Karpas-422 (cell line): ENCODE measurements around the gene CADPS. TPM values are rescaled to one million over a fixed set of nuclear protein-coding genes. Genes with fewer than 3 reads are reported as not detected.

Source experiments
- DNase-seq: peaks from one replicate; pipeline ENCODE4 v3.0.0-alpha.2; 2015
- H2AFZ ChIP-seq: fragments of 200-600 bp; sonication (generic); 2 replicates; pipeline ENCODE4 v1.6.1; 2014; ENCODE audit warnings: antibody characterized with exemption, low read length, mixed read lengths
- H3K27ac ChIP-seq: fragments of 200-600 bp; sonication (generic); 2 replicates; pipeline ENCODE4 v1.5.1; 2014; ENCODE audit warnings: mild to moderate bottlenecking, low read length, moderate library complexity
- H3K27me3 ChIP-seq: fragments of 200-600 bp; sonication (generic); 2 replicates; pipeline ENCODE4 v1.6.1; 2014; ENCODE audit warnings: low read length, mixed read lengths
- H3K36me3 ChIP-seq: fragments of 200-600 bp; sonication (generic); 2 replicates; pipeline ENCODE4 v1.6.1; 2014; ENCODE audit warnings: low read length, mixed read lengths; ENCODE audit not compliant: insufficient read depth
- H3K4me1 ChIP-seq: fragments of 200-600 bp; sonication (generic); 2 replicates; pipeline ENCODE4 v1.6.1; 2014; ENCODE audit warnings: mild to moderate bottlenecking, low read length, mixed read lengths
- H3K4me2 ChIP-seq: fragments of 200-600 bp; sonication (generic); 2 replicates; pipeline ENCODE4 v1.6.1; 2014; ENCODE audit warnings: low read length, low read depth, mild to moderate bottlenecking; ENCODE audit not compliant: poor library complexity, severe bottlenecking
- H3K4me3 ChIP-seq: fragments of 200-600 bp; sonication (generic); 2 replicates; pipeline ENCODE4 v1.5.1; 2014; ENCODE audit warnings: mild to moderate bottlenecking, antibody characterized with exemption, low read length, mixed read lengths
- H3K79me2 ChIP-seq: fragments of 200-600 bp; sonication (generic); 2 replicates; pipeline ENCODE4 v1.6.1; 2014; ENCODE audit warnings: mild to moderate bottlenecking, low read length, mixed read lengths
- H3K9ac ChIP-seq: fragments of 200-600 bp; sonication (generic); 2 replicates; pipeline ENCODE4 v1.6.0; 2014; ENCODE audit warnings: low read length
- H3K9me2 ChIP-seq: fragments of 200-600 bp; sonication (generic), shearing (Covaris generic); replicated peaks from 2 replicates; pipeline ENCODE4 v1.6.0; 2014; ENCODE audit warnings: mild to moderate bottlenecking, low read length, moderate library complexity; ENCODE audit not compliant: insufficient read depth
- H3K9me3 ChIP-seq: fragments of 300-700, 200-600 bp; sonication (generic); 2 replicates; pipeline ENCODE4 v1.6.1; 2014; ENCODE audit warnings: low read length, mixed read lengths
- H4K20me1 ChIP-seq: fragments of 200-600 bp; sonication (generic); 2 replicates; pipeline ENCODE4 v1.6.1; 2014; ENCODE audit warnings: mild to moderate bottlenecking, antibody characterized with exemption, low read length, low read depth; ENCODE audit not compliant: insufficient read depth
- total RNA-seq: library from RNA; depleted of rRNA; stranded (reverse); fragments of >200 nt; shearing (Covaris generic); gene quantifications from 2 replicates; pipeline ENCODE4 v1.2.3, GENCODE V29; 2014; ENCODE audit warnings: low replicate concordance

The CADPS gene
- total RNA-seq, 1 experiment from 2014 or later, result 1.9 TPM

DNA sequence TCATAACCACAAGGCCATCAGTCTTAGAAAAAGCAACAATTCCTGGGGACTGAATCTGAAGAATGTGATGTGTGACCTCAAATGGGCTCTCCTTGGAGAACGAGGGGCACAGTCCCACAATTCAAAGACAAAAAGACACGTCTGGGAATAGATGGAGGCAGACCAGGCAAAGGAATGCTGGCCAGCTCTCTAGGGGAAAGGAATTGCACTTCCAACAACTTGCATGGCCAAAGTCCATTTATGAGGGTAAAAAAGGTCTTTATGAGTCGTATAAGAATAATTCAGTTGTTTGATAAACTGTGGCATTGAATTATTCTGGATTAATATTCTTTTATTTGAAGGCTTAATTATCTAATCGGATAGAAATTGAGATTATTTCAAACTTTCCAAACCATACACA, 321.4 kb downstream of the CADPS start:
- Histone ChIP-seq H3K9ac (no peak overlapping the region), H3K27me3 (no peaks in the 10 kb centered on the region), H3K79me2 (no peaks in the 10 kb centered on the region), H3K36me3 (no peaks in the 10 kb centered on the region), H4K20me1 (no peaks in the 10 kb centered on the region), H3K9me3 (no peaks in the 10 kb centered on the region), H3K4me3 (no peak overlapping the region), H3K4me2 (no peak overlapping the region), H2AFZ (no peak overlapping the region), H3K27ac (no peak overlapping the region), H3K9me2 (no peaks in the 10 kb centered on the region), H3K4me1 (no peaks in the 10 kb centered on the region)
- DNase-seq, result no peak

DNA sequence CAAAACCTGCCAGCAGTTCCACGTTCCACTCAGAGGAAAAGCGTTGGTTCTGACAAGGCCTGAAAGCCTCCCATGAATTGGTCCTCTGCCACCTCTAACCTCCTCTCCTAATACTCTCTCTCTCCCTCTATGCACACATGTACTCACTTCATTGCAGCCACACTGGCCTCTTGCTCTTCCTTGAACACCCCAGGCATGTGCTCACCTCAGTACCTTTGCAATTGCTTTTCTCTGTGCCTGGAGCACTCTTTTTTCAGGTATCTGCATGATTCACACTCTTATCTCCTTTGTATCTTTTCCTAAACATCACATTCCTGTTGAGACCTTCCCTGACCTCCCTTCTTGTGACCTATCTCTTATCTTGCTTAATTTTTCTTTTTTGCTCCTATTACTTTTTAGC, 323.7 kb downstream of the CADPS start:
- no peak overlapping the region for H3K9ac ChIP-seq
- H3K4me2 ChIP-seq, result no peak overlapping the region
- no peaks in the 10 kb centered on the region for H3K36me3 ChIP-seq
- no peak for DNase-seq
- H3K27ac ChIP-seq, result no peak overlapping the region
- H3K4me1 ChIP-seq, result no peaks in the 10 kb centered on the region
- H3K9me2 ChIP-seq, result no peaks in the 10 kb centered on the region
- no peak overlapping the region for H2AFZ ChIP-seq
- no peaks in the 10 kb centered on the region for H3K79me2 ChIP-seq
- H3K9me3 ChIP-seq, result no peaks in the 10 kb centered on the region
- H3K4me3 ChIP-seq, result no peak overlapping the region
- no peaks in the 10 kb centered on the region for H3K27me3 ChIP-seq
- no peaks in the 10 kb centered on the region for H4K20me1 ChIP-seq

DNA sequence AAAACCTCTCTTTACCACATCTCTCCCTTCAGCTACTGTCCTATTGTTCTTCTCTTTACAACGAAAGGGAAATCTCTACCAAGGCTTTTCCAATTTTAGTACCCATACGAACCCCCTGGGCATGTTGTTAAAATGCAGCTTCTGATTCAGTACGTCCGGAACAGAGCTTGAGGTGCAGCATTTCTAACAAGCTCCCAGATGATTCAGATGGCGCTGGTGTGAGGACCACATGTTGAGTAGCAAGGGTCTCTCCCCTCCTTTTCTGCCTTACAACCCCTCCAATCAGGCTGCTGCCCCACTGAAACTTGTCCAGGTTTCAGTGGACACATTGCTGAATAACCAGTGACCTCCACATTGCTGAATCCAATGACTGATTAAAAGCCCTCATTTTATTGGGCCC, 324.8 kb downstream of the CADPS start:
- H3K79me2 ChIP-seq, result no peaks in the 10 kb centered on the region
- no peaks in the 10 kb centered on the region for H3K9me3 ChIP-seq
- H3K4me3 ChIP-seq, result no peak overlapping the region
- H4K20me1 ChIP-seq, result no peaks in the 10 kb centered on the region
- no peak overlapping the region for H2AFZ ChIP-seq
- H3K9ac ChIP-seq, result no peak overlapping the region
- H3K27me3 ChIP-seq, result no peaks in the 10 kb centered on the region
- no peaks in the 10 kb centered on the region for H3K36me3 ChIP-seq
- DNase-seq, result no peak
- no peak overlapping the region for H3K4me2 ChIP-seq
- H3K9me2 ChIP-seq, result no peaks in the 10 kb centered on the region
- H3K27ac ChIP-seq, result no peak overlapping the region
- no peaks in the 10 kb centered on the region for H3K4me1 ChIP-seq

DNA sequence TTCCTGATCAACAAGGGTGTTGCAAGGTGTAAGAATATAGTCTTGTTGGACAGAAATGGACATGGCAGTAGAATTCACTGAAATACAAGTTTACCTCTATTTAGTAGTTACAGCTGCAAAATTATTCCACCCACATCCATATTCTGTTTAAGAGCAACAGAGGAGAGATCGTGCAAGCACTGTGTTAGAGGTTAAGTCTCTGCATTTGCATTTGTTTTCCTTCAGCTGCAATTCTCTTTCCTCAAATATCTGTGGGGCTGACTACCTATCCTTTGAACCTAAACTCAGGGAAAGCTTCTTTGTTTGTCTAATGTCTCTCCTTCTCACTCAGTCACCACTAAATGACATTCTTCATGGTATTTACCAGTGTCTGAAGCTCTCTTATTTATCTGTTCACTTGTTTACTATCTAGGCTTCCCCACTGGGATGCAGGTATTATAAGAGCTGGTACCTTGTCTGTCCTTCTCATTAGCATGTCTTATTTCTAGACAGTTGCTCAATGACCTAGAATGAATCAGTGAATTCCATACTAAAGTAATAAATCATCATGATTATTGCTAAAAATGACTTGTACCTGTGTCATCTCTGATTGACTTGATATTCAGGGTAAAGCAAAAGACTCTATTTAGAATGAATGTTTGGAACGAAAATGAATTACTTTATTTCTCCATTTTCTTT, 326.5 kb downstream of the CADPS start:
- H3K79me2 ChIP-seq, result no peaks in the 10 kb centered on the region
- no peaks in the 10 kb centered on the region for H3K9me3 ChIP-seq
- no peak overlapping the region for H3K4me2 ChIP-seq
- H2AFZ ChIP-seq, result no peak overlapping the region
- H3K4me1 ChIP-seq, result no peaks in the 10 kb centered on the region
- DNase-seq, result no peak
- H3K4me3 ChIP-seq, result no peak overlapping the region
- H3K36me3 ChIP-seq, result no peaks in the 10 kb centered on the region
- H3K9ac ChIP-seq, result no peak overlapping the region
- no peaks in the 10 kb centered on the region for H3K9me2 ChIP-seq
- no peaks in the 10 kb centered on the region for H4K20me1 ChIP-seq
- H3K27me3 ChIP-seq, result no peaks in the 10 kb centered on the region
- no peak overlapping the region for H3K27ac ChIP-seq

DNA sequence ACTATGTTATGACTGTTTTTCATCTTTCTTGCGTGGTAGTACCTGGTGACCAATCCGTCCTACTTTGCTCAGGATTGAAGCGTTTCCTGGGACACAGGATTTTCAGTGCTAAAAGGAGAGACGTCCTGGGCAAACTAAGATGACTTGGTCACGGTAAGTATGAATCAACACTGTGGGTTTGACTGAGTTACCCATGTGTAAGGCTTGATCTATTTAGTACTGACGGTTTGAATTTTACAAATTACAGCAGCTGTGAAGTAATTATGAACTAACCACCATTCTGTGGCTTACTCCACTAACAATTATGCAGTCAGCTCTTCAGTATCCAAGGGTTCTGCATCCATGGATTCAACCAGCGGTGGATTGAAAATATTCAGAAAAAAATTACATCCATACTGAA, 328.9 kb downstream of the CADPS start:
- Histone ChIP-seq H3K4me1 (no peaks in the 10 kb centered on the region), H4K20me1 (no peaks in the 10 kb centered on the region), H3K27ac (no peak overlapping the region), H3K79me2 (no peaks in the 10 kb centered on the region), H3K9me2 (no peaks in the 10 kb centered on the region), H3K4me3 (no peak overlapping the region), H3K4me2 (no peak overlapping the region), H2AFZ (no peak overlapping the region), H3K9ac (no peak overlapping the region), H3K27me3 (peaks cover 2% of the 10 kb centered on the region; the same call in 1 of the 2 replicates), H3K9me3 (no peaks in the 10 kb centered on the region), H3K36me3 (no peaks in the 10 kb centered on the region)
- no peak for DNase-seq

- Histone ChIP-seq H3K4me2 (no peak overlapping the region), H3K9me2 (no peaks in the 10 kb centered on the region), H4K20me1 (no peaks in the 10 kb centered on the region), H2AFZ (no peak overlapping the region), H3K9ac (no peak overlapping the region), H3K27me3 (peaks cover 2% of the 10 kb centered on the region; the same call in 1 of the 2 replicates), H3K27ac (no peak overlapping the region), H3K9me3 (no peaks in the 10 kb centered on the region), H3K79me2 (no peaks in the 10 kb centered on the region), H3K4me1 (no peaks in the 10 kb centered on the region), H3K36me3 (no peaks in the 10 kb centered on the region), H3K4me3 (no peak overlapping the region)
- DNase-seq, result no peak
Measured at GRCh38 chr3:62542185-62542584, 333.0 kb downstream of the CADPS start.

- Histone ChIP-seq H3K4me3 (no peak overlapping the region), H3K9ac (no peak overlapping the region), H3K27me3 (peaks cover 2% of the 10 kb centered on the region; the same call in 1 of the 2 replicates), H3K9me3 (no peaks in the 10 kb centered on the region), H3K36me3 (no peaks in the 10 kb centered on the region), H3K4me1 (no peaks in the 10 kb centered on the region), H3K27ac (no peak overlapping the region), H3K9me2 (no peaks in the 10 kb centered on the region), H2AFZ (no peak overlapping the region), H3K79me2 (no peaks in the 10 kb centered on the region), H4K20me1 (no peaks in the 10 kb centered on the region), H3K4me2 (no peak overlapping the region)
- DNase-seq, result no peak
Measured at GRCh38 chr3:62539762-62540161, 335.5 kb downstream of the CADPS start.

GRCh38 chr3:62538691-62539356, 336.4 kb downstream of the CADPS start:
- H3K9me2 ChIP-seq, result no peaks in the 10 kb centered on the region
- no peak overlapping the region for H3K4me3 ChIP-seq
- no peak overlapping the region for H3K4me2 ChIP-seq
- H3K36me3 ChIP-seq, result no peaks in the 10 kb centered on the region
- no peaks in the 10 kb centered on the region for H4K20me1 ChIP-seq
- no peak overlapping the region for H3K27ac ChIP-seq
- DNase-seq, result no peak
- H2AFZ ChIP-seq, result no peak overlapping the region
- H3K27me3 ChIP-seq, result peaks cover 2% of the 10 kb centered on the region; the same call in 1 of the 2 replicates
- no peaks in the 10 kb centered on the region for H3K9me3 ChIP-seq
- H3K4me1 ChIP-seq, result no peaks in the 10 kb centered on the region
- H3K79me2 ChIP-seq, result no peaks in the 10 kb centered on the region
- H3K9ac ChIP-seq, result no peak overlapping the region
